Measurements from ENCODE around the gene PPP4R4.

Gene PPP4R4

DNA sequence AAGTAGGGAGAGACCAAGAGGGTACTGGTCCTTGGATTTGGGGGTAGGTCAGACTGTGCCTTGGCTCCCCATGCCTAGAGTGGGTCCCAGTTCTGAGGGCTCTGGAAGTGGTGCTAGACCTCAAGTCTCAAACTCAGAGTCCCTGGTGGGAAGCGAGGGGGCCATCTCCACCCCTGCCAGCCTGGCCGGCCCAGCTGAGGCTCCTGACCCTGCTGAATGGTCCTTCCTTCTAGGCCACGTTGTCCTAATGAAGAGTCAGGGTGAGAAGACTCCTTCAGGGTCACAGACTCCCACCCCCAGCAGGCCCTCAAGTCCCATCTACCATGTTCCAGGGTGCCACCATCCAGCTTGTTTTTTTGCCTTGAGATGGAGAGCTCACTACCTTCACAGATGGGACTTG, 136.1 kb downstream of the PPP4R4 start:
- no peak for DNase-seq

DNA sequence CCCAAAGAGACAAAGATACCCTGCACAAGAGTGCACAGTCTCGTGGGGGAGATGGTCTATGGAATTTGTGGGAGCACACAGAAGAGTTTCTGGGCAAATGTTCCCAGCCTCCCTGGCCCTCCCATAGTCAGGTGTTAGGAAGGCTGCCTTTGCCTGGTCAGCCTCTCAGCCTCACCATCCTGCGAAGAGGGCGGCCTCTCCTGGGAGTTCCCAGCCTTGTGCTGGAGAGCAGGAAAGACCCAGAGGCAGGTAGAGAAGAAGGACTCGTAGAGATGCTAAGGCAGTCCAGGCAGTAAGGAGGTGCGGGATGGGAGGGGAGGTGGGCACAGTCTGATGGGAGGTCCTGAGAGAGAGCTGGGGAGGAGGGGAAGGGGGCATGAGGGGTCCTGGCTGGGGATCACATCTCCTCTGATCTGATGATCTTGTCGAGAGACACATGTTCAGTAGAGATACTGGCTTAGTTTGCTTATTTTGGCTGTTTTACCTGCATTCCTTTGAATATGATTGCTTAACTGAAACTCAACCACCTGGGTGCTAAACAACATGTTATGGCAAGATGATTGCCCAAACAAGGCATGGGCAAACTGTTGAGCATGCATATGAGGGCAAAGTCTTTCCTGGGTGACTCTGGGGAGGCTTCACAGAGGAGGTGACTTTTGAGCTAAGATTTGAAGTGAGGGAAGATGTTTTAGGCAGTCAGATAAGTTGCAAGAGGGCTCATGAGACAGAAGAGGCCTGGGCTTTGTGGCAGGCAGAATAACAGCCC, 138.5 kb downstream of the PPP4R4 start:
- no peak for DNase-seq

DNA sequence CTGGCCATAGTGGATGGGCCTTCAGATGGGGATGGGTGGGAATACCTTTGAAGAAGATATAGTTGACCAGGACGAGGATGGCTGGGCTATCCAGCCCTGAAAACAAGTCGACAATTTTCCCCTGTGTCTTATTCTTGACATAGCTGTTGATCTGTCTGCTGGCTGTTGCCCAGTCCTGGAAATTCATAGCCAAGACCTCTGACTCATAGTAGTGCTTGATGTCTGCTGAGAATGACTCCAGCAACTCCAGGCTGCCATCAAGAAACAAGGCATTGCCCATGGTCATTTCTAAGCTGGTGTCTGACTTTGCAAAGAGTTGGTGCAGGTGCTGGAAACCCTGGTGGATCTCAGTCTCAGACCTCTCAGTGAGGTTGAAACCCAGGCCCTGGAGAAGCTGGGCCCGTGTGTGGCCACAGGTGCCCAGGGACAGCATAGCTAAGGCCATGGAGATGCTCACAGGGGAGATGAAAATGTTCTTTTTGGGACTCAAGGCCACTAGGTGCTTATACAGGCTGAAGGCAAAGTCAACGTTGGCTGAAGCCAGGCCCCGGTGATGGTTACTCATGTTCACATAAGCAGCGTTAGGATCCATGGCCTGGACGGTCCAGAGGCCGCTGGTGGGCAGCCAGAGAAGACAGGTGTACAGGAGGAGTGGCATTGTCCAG, 140.0 kb downstream of the PPP4R4 start:
- DNase-seq: no peak

DNA sequence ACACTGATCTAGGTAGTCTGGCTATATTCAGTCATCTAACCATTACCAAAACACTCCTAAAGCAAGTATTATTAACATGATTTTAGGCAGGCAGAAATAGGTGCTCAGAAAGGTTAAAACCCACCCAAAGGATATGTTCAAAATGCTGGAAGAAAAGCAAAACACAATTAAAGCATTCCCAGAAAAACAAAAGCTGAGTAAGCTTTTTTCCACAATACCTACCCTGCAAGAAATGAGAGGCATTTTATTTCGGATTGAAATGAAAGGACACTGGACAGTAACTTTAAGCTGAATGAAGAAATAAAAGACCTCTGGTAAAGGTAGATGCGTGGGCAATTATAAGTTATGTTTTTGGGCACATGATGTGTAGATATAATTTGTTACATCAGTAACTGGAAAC, 140.8 kb downstream of the PPP4R4 start:
- no peak for DNase-seq

DNA sequence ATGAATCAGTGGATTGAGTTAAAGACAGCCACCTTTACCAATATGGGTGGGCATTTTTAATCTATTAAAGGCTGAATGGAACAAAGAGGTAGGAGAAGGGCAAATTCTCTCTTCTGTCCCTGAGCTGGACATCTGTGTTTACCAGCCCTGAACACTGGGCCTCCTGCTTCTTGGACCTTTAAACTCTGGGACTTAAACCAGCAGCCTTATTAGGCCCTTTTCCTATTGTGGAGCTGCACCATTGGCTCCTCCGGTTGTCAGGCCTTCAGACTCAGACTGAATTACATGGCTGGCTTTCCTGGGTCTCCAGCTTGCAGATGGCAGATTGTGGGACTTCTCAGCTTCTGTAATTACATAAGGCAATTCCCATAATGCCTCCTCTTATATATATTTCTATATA, 142.6 kb downstream of the PPP4R4 start:
- no peak for DNase-seq

DNA sequence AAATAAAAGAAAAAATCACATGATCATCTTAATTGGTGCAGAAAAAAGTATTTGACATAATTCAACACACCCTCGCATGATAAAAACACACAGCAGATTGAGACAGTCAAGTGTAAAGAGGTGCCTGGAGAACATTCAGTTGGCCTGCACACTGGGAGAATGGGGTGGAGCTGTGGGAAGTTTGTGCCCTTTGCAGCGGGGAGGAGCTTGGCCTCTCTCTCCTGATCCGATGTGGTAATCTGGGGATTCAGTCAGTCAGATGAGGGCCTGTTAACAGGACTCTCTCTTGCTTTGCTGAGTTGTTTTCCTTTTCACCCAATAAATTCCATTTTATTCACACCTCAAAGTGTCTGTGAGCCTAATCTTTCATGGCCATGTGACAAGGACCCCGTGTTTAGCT, 143.1 kb downstream of the PPP4R4 start:
- no peak for DNase-seq

DNA sequence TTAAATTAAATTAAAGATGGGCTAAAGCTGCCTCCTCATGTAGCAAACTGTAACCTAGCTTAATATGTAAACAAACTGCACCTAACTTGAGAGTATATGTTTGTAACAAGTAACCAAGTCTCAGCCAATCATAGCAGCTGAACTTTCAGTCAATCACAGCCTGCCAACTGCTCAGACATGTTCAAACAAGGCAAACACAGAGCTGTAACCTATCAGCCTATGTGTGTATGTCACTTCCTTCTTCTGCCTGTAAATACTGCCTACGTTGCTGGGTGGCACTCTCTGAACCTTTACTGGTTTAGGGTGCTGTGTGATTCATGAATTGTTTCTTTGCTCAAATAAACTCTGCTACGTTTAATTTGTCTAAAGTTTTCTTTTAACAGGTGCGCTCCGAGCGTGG, 146.1 kb downstream of the PPP4R4 start:
- no peak for DNase-seq

DNA sequence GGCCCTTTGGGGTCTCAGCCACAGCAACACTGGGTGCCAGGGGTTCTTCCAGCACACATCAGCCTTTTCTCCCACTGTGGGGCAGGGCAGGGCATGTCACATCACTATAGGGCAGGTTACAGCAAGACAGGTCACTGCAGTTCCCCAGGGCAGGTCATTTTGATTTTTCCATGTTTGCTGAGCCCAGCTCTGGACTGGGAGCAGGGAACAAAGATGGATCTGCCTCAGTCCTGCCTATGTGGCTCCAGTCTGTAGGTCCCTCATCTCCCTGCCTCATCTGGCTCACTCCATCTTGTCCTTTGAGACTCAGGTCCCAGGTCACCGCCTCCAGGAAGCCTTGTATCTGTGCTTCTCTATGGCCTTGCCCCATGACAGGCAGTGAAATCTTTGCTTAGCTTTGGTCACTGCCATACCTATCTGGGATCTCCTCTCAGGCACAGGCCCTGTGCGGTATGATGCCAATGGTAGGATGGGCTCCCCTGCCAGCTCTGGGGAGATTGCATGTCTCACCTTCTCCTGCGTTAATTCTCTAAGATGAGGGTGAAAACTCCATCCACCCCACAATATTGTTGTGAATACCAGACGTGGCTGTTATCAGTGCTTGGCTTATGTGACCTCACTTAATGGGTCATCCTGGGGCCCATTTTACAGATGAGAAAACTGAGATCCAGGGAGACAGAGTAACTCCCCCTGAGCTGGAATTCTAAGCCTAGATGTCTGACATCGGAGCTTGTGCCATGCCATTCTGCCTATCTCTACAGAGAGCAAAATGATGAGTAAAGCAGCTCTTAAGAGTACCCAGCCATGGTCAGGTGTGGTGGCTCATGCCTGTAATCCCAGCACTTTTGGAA, 147.5 kb downstream of the PPP4R4 start:
- DNase-seq: no peak

DNA sequence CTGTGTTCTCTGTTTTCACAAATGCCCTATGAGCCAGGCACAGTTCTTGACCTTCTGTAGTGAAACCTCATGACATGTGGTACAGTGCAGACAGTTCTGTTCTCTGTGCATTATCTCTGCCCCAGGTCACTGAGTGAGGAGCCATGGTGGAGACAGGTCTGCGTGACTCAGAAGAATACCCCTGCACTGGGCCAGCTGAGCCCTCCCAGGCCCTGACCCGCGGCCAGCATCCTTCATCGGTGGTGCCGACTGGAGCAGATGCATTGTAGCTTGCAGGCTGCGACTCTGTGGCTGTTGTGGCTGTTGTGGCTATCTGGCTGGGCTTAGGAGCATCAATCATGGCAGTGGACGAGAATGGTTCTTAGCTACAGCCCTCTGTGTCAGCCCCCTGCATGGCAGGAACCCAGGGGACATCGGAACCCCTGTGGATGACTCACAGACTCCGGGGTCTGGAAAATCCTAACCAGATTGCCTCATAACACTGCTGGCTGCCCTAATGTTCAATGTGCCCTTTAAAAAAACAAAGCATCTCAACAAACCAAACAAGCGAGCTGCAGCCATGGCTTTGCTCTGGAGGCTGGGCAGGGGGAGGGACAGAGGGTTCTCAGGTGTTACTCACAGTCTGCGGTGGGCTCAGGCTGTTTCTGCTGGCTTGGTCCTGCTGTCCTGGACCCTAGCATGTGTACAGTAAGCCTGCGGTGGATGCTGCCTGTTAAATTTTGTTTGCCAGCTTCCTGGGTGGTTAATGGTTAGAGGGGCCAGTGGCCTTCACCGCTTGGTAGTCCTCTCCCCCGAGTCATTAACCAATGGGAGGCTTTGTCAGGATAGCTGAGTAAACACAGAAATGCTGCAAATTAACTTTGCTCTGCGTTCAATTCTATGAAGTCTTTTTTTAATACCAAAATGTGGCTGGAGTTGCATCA, 148.8 kb downstream of the PPP4R4 start, which contains the start of gene SERPINA6:
Gene SERPINA6 (minus strand): TSS at position 689 of the 923 bp plus-strand sequence. CDS start 8,688 bp downstream, outside the sequence.
- DNase-seq: no peak

DNA sequence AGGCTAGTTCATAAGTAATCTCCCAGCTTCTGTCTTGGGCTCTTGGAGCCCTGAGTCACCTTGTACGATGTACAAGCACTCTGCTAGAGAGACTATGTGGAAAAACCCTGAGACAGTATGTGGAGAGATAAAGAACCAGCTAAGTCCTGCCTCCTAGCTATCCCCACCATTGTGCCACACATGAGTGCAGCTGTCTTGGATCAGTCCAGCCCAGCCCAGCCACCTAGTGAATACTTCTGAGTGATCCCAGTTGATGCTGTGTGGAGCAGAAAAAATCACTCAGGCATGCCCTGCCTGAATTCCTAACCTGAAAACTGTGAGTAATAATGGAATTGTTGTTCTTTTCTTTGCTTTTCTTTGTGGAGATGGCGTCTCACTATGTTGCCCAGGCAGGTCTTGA, 154.1 kb downstream of the PPP4R4 start:
- DNase-seq: no peak

All from CD4-positive, alpha-beta T cell treated with Interleukin-10 for 1 hour (primary cell).